GM21825 (cell line): Measurements from ENCODE around the gene PELI1.

Source experiments
- ATAC-seq: cut with Tn5 transposase; IDR thresholded peaks from one replicate; pipeline ENCODE4 v1.9.1; 2021; ENCODE audit warnings: mild to moderate bottlenecking, moderate library complexity; ENCODE audit not compliant: unreplicated experiment

PELI1 gene

GRCh38 chr2:64162516-64162915 is 18.3 kb upstream of the PELI1 start:
- no peak for ATAC-seq

DNA sequence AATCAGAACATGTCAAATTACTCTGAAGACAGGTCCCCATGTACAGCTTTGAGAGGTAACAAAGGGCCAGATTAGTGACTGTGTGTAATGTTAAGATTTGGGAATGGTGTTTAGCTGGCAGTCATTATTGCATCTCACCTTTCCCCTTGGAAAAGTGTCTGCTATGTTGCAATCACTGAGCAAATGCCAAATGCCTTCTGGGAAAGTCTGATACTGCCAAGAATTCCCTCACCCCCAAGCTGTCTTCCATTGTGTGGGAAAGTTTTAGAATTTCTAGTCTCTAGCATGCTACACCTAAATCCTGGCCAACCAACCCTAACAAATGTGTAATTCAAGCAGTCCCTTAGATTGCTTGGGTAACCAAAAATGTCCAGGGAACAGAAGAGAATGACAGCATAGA is 13.6 kb upstream of the PELI1 start:
- ATAC-seq = no peak

DNA sequence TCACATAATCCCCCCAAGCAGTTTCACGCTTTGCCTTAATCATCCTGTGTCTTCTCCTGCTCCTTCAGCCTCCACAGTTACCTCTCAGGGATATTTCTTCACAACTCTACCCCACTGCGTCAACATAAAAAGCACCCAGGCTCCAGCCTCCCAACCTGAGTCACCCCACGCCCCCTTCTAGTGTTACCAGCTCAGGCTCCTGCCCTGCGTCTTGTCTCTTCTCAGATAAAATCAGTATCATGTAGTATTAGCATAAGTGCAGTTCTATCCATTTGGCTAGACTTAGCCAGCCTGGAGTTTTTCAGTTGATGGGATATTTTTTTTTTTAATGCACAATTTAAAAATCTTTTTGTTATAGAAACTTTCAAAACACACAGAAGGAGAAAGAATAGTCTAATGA is 9.6 kb upstream of the PELI1 start:
- ATAC-seq = no peak

DNA sequence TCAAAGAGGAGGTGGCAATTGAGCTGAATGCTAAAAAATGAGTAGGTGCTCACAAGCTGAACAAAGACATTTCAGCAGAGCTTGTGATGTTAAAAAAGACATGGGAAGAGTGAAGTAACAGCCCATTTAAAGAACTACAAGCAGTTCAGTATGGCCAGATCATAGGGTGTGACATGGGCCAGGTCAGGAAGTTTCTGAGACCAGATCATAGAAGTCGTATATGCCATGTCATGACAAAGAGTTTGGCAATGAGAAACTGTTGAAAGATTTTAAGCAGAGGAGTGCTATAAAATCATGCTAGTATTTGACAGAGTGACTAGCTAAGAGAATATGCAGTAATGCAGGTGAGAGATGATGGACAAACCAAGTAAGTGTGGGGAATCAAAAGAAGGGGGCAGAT is 7.3 kb upstream of the PELI1 start:
- no peak for ATAC-seq

DNA sequence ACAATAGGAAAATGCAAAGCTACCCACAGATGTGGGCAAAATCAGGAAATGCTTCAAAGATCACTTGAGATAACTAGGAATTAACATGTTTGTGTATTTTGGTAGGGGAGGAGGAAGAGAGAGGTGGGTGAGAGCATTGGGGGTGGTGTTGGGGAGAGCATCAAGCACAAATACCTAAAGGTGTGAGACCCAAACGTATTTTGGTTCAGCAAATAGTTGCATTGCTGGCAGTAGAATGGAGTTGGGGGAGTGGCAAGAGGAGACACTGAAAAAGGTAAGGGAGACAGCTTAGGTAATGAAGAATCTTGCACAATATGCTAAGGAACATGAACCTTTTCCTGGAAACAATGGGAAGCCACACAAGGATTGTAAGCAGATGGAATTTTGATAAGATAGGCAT is 1.5 kb upstream of the PELI1 start:
- no peak for ATAC-seq

GRCh38 chr2:64145119-64145518 is 899 bp upstream of the PELI1 start:
- ATAC-seq = no peak

GRCh38 chr2:64143169-64144056 is 807 bp downstream of the PELI1 start:
- ATAC-seq = peak; percentile 13

GRCh38 chr2:64142741-64143168 is 1.5 kb downstream of the PELI1 start:
- ATAC-seq = no peak

DNA sequence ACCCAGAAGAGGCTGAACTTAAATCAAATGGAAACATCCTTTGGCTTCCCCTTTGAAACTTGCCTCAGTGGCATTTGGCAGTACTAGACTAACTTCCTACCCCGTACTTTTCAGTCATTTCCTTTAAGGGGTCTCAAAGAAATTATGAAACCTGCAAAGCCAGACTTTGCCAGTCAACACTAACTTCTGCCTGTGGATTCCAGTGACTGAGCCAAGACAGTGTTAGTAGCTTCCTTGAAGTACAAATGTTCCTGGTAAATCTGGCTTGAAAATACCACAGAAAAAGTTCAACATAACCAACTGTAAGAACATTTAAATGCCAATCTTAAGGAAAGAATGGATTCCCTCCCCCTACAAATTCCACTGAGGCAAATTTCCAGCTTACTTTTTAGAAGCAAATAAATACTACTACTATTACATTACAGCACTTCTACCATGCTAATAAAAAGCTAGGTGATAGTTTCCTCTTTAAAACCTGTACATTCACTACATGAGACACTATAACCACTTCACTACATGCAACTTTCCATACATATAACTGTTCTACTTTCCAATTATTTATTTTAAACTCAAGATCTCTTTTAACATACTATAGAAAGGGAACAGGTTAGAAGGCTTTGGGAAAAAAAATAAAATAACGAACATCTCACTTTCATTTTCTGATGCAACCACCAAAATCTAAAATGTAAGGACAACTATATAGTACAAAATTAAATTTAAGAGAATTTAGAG is 2.4 kb downstream of the PELI1 start:
- no peak for ATAC-seq

DNA sequence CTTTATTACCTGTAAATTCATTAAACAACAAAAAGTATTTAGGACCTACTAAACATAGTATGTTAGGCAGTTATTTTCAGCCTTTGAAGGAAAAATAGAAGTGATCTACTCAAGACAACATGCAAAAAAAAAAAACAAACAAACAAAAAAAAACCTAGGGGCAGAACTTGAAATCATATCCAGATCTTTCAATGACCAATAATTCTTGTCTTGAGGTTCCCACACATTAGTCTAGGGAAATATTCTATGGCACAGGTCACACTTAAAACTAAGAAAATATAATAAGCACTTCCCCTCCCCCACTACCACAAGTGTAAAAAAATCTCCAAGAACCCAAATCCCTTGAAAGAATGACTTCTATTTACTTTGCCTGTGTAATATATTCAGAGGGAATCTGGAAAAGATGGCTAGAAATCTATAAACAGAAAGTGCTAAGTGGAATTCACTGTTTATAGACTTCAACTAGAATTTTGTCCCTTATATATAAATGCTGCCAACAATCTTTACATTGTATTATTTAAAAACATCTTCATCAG is 3.5 kb downstream of the PELI1 start:
- ATAC-seq = no peak

- ATAC-seq = no peak
Measured at GRCh38 chr2:64139956-64140355, 4.3 kb downstream of the PELI1 start.

- ATAC-seq = no peak
Measured at GRCh38 chr2:64137996-64138395, 6.2 kb downstream of the PELI1 start.

DNA sequence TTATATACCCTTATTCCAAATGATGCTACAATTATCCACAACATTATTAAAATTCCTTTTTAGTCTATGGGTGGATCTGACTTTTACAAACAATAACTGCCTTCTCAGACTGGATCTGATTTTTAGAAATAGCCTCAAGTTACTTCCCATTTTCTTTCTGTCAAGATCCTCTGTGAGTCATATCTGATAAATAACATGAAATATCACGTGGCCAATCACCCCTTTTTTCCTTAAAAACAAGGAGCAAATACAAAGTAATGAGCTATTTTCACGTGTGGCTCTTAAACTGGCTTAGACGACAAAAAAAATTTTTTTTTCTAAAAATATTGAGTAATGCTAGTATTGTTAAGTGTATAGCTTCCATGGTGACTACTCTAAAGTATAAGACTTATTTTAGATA is 6.7 kb downstream of the PELI1 start:
- ATAC-seq = no peak

DNA sequence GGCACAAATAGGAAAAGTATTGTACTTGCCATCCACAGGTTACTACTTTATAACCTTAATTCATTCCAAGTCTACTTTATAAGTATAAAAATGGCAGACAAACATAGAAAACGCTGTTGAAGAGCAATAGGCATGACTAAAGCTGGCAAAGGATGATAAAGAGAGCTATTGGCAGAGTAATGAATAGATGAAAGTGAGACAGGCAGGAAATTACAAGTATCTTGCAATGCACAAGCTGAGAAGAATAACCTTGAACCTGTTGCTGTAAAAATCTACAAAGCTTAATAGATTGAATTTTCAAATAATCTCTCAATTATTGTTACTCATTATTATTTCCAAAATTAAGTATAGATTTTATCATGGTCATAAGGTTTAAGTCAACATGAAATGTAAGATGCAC is 8.8 kb downstream of the PELI1 start:
- no peak for ATAC-seq

DNA sequence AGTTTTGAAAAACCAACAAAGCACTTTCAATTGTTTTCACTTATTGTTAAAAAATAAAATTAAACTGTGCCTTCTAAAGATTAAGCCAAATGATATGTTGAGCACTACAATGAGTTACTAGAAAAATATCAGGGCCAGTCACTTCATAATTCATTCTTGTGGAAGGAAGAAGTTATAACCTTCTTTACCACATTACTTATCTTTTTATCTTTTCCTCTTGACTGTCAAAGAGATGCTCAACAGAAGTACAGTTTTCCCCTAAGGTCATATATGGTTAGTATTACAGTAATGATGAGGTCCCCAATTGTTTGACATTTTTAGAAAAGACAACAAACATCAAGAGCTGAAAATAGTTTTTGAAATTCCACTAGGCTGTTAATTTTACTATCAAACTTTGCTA is 9.4 kb downstream of the PELI1 start:
- ATAC-seq = no peak

- ATAC-seq = no peak
Measured at GRCh38 chr2:64133828-64134227, 10.4 kb downstream of the PELI1 start.

GRCh38 chr2:64133354-64133753 is 10.9 kb downstream of the PELI1 start:
- no peak for ATAC-seq

DNA sequence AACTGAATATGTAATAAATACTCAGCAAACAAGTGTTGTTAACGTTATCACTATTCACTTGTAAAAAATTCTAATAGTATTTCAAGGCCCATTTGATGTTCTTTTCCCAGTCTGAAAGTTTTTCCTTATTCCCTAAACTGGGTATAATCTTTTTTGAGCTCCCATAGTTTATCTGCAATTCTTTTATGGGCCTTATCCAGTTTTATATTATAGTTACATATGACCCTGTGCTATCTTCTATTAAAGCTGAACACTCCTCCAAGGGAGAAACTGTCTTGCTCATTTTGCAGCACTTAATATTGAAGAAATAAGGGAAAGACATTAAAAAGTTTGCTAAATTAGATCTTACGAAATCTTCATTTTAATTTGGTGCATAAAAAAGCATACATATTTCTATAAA is 13.9 kb downstream of the PELI1 start:
- ATAC-seq = no peak

DNA sequence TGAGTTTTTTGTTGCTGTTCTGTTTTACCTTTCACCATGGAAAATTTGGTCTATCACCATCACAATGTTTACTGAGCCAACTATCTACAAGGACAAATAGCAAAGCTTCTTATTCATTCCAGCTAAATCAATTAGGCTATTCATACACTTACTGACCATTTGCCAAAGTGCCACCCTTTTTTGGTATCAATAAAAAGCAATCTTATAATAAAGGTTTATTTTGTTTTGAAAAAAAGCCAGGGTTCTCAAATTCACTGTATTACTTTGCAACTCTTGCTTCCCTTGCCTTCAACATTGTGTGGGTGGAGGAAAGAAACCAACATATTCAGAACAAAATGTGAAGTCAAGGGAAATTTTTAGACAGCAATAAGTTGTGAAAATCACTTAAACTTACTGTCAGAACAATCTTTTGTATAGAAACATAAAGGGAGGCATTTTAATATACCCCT is 15.3 kb downstream of the PELI1 start:
- ATAC-seq = no peak

DNA sequence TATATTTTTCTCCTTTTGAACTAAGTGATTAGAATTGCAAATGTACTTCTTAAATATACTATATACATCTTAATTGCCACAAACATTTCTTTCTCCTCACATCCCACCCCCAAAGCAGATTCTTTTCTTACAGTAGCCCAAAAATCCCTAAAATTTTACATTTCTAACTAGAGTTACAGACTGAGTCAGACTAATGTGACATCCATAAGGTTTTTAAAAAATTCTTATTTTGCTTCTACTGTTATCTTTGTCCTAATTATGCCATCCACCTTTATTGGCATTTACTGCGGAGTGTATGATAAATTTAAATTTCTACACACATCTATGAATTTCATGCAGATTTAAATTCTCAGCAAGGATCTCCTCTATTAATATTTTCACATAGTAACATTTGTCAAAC is 15.8 kb downstream of the PELI1 start:
- no peak for ATAC-seq

GRCh38 chr2:64127119-64127518 is 17.1 kb downstream of the PELI1 start:
- no peak for ATAC-seq

DNA sequence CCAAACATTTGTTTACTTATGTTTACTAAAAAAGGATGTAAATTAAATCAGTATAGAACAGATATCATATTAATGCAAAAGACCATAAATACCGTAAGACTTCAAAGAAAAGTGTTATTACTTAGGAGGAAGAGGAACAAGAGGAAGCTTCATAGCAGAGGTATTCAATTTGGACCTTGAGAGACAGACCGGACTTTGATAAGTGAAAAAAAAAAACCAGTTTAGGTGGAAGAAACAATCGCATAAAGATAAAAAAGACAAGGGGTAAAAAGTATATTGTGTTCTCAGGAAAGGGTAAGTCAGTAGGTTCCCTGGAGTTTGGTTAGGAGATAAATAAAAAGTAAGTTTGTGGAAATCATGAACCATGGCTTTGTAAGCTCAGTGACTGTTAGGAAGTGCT is 17.6 kb downstream of the PELI1 start:
- ATAC-seq = no peak
